Measurements from ENCODE around the gene PDZK1.
"Not testable (repeated sequence)": the region's sequence is repeated elsewhere in the genome, so short reads cannot be mapped to it uniquely, and the experiment has no call there.

PDZK1 gene

DNA sequence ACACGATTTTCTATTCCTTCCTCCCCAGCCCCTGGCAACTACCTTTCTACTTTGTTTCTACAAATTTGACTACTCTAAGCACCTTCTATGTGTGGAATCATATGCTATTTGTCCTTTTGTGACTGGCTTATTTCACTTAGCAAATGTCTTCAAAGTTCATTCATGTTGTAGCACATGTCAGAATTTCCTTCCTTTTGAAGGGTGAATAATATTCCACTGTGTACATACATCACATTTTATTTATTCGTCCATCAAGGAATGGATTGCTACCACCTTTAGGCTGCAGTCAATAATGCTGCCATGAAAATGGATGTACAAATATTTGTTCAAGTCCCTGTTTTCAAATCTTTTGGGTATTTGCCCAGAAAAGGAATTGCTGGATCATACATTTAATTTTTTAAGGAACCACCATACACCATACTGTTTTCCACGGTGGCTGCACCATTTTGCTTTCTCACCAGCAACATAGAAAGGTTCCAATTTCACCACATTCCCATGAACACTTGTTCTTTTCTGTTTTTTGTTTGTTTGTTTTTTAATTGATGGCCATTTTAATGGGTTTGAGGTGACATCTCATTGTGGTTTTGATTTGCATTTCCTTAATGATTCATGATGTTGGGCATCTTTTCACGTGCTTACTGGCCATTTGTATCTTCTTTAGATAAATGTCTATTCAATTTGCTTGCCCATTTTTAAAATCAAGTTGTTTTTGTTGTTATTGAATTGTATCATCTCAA, 3.3 kb upstream of the PDZK1 start:
- no peak for DNase-seq (ENCODE audit: low spot score)

DNA sequence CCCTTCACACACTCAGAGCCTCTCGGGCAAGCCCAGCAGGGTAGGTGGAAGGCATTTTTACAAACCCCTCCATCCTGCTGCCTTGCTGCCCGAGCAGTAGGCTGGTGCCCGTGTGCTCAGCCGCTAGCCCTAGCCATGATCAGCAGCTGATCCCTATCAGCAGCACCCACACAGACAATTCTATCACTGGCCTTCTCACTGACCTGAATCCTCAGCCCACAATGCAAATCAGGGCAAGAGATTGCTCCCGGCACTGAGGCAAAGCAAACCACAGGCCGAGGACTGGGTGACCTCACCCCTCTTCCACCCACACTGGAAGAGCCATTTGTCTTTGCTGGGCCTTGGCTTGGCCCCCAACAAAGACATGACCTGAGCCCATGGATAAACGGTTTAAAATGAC, 895 bp upstream of the PDZK1 start:
- DNase-seq (ENCODE audit: low spot score): no peak

- no peak for DNase-seq (ENCODE audit: low spot score)
Measured at GRCh38 chr1:145706086-145706664, 993 bp downstream of the PDZK1 start.

DNA sequence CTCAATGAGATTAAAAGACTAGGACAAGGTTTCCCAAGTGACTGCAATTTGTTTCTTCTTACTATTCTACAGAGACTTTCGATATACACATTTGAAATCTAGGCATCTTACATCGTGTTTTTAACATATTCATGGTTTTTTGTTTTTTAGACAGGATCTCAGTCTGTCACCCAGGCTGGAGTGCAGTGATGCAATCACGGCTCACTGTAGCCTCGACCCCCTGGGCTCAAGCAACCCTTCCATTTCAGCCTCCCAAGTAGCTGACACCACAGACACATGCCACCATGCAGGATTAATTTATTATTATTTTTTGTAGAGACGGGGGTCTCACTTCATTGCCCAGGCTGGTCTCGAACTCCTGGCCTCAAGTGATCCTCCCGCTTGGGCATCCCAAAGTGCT, 1.5 kb downstream of the PDZK1 start:
- no peak for DNase-seq (ENCODE audit: low spot score)

GRCh38 chr1:145702826-145703225, 4.3 kb downstream of the PDZK1 start:
- no peak for DNase-seq (ENCODE audit: low spot score)

DNA sequence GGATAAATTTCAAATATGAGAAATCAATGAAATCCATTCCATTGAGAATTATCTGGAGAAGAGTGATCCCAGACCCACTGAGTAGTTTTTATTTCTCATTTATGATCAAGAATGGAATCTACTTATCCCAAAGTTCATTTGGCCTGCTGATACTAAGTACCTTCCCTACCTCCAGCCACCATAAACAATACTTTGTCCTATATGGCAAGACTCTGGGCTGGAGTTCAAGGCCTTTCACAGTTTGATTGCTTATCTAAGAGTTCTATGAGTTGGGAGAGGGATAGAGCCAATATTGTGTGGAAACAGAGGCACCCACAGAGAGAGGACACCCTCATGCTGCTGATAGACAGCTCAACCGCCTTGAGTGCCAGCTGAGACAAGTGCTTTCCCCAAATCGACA, 5.1 kb downstream of the PDZK1 start:
- DNase-seq (ENCODE audit: low spot score): no peak

DNA sequence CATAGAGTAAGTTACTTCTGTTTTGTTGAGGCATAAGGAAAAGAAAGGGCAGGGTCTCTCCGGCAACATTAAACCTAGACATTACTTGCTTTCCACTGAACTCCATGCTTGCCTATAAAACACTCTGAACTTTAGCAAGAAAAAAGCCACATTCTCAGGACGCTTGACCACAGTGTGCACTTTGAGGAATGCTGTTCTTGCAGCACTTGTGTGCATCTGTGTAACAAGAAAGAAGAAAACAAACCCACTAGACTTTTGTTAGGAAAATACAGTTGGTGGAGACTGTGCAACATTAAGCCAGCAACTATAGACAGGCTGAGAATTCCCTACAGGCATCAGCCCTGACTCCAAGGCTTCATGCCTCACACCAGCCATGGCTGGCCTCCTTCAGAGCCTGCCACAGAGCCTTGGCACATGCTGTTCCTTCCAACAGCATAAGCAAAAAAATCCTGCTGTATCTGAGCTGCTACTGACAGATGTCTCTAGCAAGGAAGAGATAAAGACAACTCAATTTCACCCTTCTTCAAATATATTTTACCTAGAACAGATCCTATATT, 5.8 kb downstream of the PDZK1 start:
- DNase-seq (ENCODE audit: low spot score): no peak

DNA sequence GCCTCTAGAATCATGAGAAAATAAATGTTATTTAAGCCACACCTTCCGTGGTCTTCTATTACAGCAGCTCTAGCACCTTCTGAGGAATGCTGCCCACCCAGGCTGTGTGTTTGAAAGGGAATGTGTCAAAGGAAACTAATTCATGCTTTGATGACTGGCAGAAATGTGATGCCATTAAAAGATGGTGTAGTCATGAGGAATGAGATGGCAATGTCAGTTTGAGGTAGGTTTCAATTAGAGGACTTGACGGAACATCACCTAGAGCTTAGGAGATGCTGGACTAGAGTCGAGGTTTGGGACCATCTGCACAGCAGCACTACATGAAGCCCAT, 10.6 kb downstream of the PDZK1 start:
- no peak for DNase-seq (ENCODE audit: low spot score)

- DNase-seq (ENCODE audit: low spot score): no peak
Measured at GRCh38 chr1:145695821-145696629, 11.1 kb downstream of the PDZK1 start.

DNA sequence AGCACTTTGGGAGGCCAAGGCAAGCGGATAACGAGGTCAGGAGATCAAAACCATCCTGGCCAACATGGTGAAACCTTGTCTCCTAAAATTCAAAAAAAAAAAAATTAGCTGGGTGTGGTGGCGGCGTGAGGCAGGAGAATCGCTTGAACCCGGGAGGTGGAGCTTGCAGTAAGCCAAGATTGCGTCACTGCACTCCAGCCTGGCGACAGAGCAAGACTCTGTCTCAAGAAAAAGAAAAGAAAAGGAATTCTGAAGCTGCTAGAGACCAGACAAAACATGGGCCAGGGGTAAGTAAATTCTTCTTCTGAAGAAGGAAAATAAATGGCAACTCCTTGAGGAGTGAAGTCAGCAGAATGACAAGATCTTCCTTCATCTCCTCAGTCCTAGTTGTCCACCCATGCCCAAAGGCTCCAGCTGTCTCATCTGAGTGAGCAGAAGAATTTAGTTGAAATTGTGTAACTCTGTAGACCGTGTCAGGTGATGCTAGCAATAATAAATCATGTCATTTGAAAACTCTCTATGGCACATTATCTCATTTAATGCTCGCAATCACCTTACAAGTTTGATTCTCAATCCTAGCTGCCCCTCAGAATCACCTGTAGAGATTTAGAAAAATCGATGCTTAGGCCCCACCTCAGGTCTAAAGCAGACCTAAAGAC, 14.3 kb downstream of the PDZK1 start:
- no peak for DNase-seq (ENCODE audit: low spot score)

- DNase-seq (ENCODE audit: low spot score): no peak
Measured at GRCh38 chr1:145690587-145691558, 16.3 kb downstream of the PDZK1 start.

DNA sequence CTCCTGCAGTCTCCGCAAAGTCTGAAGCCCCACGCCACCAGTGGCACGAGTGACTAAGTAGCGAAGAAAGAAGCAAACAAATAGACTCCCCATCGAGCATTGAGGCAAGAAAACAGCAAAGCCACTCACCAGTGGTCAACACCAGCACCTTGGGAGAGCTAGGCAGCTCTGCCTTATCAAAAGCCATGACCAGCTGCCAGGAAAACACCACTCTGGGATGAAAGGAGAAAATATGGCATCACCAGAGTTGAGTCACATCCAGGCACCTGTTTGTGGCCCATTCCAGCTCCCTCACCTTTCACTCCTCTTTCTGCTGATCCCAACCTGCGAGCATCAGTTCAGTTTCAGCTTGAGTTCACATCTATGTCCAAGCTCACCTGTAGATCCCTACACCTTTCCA, 17.2 kb downstream of the PDZK1 start:
- DNase-seq (ENCODE audit: low spot score): no peak

- DNase-seq (ENCODE audit: low spot score): no peak
Measured at GRCh38 chr1:145688924-145689323, 18.2 kb downstream of the PDZK1 start.

DNA sequence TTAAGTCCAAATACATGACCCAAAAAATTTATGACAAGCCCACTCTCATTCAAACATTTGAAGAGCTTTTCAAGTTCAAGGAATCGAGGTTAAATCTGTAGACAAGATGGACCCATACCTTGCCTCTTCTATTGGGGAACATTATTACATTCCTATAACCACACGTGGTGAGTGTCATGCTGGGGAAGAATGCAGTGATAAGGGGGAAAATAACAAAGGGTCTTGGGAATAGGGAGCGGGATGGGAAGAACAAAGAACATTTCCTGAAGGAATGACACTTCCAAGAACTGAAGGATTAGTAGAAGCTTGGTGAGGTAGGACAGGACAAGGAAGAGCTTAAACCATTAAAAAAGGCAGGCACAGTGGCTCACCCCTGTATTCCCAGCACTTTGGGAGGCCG, 18.8 kb downstream of the PDZK1 start:
- no peak for DNase-seq (ENCODE audit: low spot score)

- DNase-seq (ENCODE audit: low spot score): not testable (repeated sequence)
Measured at GRCh38 chr1:145686078-145686477, 21.1 kb downstream of the PDZK1 start.

GRCh38 chr1:145684858-145685257, 22.3 kb downstream of the PDZK1 start:
- not testable (repeated sequence) for DNase-seq (ENCODE audit: low spot score)

GRCh38 chr1:145673217-145673616, 34.0 kb downstream of the PDZK1 start:
- DNase-seq (ENCODE audit: low spot score): not testable (repeated sequence)

GRCh38 chr1:145670995-145671745, 36.0 kb downstream of the PDZK1 start:
- DNase-seq (ENCODE audit: low spot score): not testable (repeated sequence)

GRCh38 chr1:145665015-145665414, 42.2 kb downstream of the PDZK1 start:
- not testable (repeated sequence) for DNase-seq (ENCODE audit: low spot score)

DNA sequence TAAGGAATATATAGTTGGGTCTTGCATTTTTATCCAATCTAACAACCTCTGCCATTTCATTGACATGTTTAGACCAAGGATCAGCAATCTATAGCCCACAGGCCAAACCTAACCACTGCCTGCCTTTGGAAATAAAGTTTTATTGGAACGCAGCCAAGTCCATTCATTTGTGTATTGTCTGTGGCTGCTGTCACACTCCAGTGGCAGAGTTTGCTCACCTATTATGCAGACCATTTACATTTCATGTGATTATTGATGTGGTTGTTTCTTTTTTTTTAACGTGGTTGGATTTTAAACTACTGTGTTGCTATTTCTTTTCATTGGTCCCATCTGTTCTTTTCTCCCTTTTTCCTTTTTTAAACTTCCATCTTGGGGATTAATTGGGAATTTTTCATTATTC, 44.7 kb downstream of the PDZK1 start:
- DNase-seq (ENCODE audit: low spot score): not testable (repeated sequence)
